SK-N-SH treated with all-trans-retinoic acid at 6 μM for 48 hours (cell line): Measurements from ENCODE around the gene THSD4.

Experiments used
- ARNTL ChIP-seq: fragments of 450-650 bp; formaldehyde crosslinking; IDR thresholded peaks from 2 replicates; pipeline ENCODE4 v1.5.0; 2020; ENCODE audit warnings: low read depth, mild to moderate bottlenecking, moderate library complexity, borderline replicate concordance
- CREB5 ChIP-seq: fragments of 250-450 bp; sonication (Bioruptor Pico); IDR thresholded peaks from 2 replicates; pipeline ENCODE4 v1.5.1; 2020; ENCODE audit warnings: low read depth, mild to moderate bottlenecking, moderate library complexity
- CSDC2 ChIP-seq: fragments of 250-450 bp; sonication (Bioruptor Pico); IDR thresholded peaks from 2 replicates; pipeline ENCODE4 v1.5.0; 2020; ENCODE audit warnings: mild to moderate bottlenecking, moderate library complexity
- GLIS3 ChIP-seq: fragments of 250-450 bp; sonication (Bioruptor Pico); IDR thresholded peaks from 2 replicates; pipeline ENCODE4 v1.5.0; 2020; ENCODE audit warnings: mild to moderate bottlenecking, moderate library complexity
- ISL1 ChIP-seq: fragments of 250-450 bp; sonication (Bioruptor Pico); IDR thresholded peaks from 2 replicates; pipeline ENCODE4 v2.1.2; 2022; ENCODE audit warnings: mild to moderate bottlenecking, moderate library complexity
- PATZ1 ChIP-seq: fragments of 250-450 bp; sonication (Bioruptor Pico); IDR thresholded peaks from 2 replicates; pipeline ENCODE4 v1.8.0; 2020; ENCODE audit warnings: mild to moderate bottlenecking, moderate library complexity, borderline replicate concordance
- POU6F1 ChIP-seq: fragments of 250-450 bp; sonication (Bioruptor Pico); IDR thresholded peaks from 2 replicates; pipeline ENCODE4 v1.8.0; 2021; ENCODE audit warnings: low read depth, mild to moderate bottlenecking, moderate library complexity, borderline replicate concordance
- PPARA ChIP-seq: fragments of 250-450 bp; sonication (Bioruptor Pico); IDR thresholded peaks from 2 replicates; pipeline ENCODE4 v1.5.0; 2020; ENCODE audit warnings: mild to moderate bottlenecking, borderline replicate concordance
- RARB ChIP-seq: fragments of 250-450 bp; sonication (Bioruptor Pico); IDR thresholded peaks from 2 replicates; pipeline ENCODE4 v1.8.0; 2021; ENCODE audit warnings: mild to moderate bottlenecking, moderate library complexity
- TCF4 ChIP-seq: fragments of 250-450 bp; sonication (Bioruptor Pico); IDR thresholded peaks from 2 replicates; pipeline ENCODE4 v1.8.0; 2021; ENCODE audit warnings: mild to moderate bottlenecking, moderate library complexity, borderline replicate concordance
- ZC3H10 ChIP-seq: fragments of 250-450 bp; sonication (Bioruptor Pico); IDR thresholded peaks from 2 replicates; pipeline ENCODE4 v1.5.1; 2021; ENCODE audit warnings: mild to moderate bottlenecking, moderate library complexity
- ZFP30 ChIP-seq: fragments of 450-650 bp; formaldehyde crosslinking; IDR thresholded peaks from 2 replicates; pipeline ENCODE4 v1.5.0; 2022; ENCODE audit warnings: mild to moderate bottlenecking, moderate library complexity

GRCh38 chr15:71097890-71098289, 17.4 kb upstream of the THSD4 start:
- TF ChIP-seq PPARA (no peak), TCF4 (CRISPR knock-in tag) (no peak), CSDC2 (CRISPR knock-in tag) (no peak), GLIS3 (CRISPR knock-in tag) (no peak), ZFP30 (CRISPR knock-in tag) (no peak), PATZ1 (CRISPR knock-in tag) (no peak), ZC3H10 (CRISPR knock-in tag) (no peak), ARNTL (no peak), RARB (CRISPR knock-in tag) (no peak), ISL1 (CRISPR knock-in tag) (no peak), POU6F1 (CRISPR knock-in tag) (no peak), CREB5 (CRISPR knock-in tag) (no peak)
